NCI-H524 treated with DMSO at 0.1 percent for 48 hours (cell line): ENCODE measurements around the gene RNF167.

Experiments used
- DNase-seq: peaks from one replicate; lab custom pipeline; 2025; lab: John Stamatoyannopoulos, UW

RNF167 gene

DNA sequence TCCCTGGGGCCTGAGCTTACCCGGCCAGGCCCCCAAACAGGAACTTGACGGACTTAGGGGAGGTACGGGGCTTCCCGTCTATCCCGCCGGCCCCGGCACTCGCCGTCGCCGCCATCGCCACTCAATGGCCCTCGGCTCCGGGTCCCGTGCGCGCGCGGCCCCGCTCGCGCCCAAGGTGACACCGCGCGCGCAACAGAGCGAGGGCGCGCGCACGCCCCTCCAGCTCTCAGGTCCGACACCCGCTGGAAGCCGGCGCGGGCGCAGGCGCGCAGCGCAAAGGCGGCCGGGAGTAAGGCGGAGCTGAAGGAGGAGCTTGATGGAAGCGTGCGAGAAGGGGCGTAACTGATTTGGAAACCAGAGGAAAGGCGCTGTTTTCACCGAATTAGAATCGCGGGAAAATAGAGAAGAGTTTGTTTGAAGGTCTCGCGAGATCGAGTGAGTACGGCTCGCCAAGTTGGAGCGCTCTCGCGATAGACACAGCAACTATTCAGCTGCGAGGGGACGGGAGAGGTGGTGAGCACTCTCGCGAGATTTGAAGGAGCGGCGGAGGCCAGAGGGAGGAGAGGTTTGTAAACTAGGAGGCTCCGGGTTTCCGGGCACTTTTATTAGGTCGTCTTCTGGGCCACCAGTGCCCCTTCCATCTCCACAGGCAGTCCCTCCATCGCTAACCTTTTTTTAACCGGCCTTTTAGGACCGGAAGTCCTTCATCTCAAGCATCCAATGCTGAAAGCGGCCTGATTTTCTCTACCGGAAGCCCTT is at the start of gene RNF167, which contains the start of gene SLC25A11:
TSS of gene RNF167 (plus strand) at position 473 of the 759 bp plus-strand sequence. CDS start 642 bp downstream, outside the sequence.
TSS of gene SLC25A11 (minus strand) at position 251 of the 759 bp plus-strand sequence. CDS start at position 115, 136 bp downstream.
- DNase-seq: peak; percentile 98

DNA sequence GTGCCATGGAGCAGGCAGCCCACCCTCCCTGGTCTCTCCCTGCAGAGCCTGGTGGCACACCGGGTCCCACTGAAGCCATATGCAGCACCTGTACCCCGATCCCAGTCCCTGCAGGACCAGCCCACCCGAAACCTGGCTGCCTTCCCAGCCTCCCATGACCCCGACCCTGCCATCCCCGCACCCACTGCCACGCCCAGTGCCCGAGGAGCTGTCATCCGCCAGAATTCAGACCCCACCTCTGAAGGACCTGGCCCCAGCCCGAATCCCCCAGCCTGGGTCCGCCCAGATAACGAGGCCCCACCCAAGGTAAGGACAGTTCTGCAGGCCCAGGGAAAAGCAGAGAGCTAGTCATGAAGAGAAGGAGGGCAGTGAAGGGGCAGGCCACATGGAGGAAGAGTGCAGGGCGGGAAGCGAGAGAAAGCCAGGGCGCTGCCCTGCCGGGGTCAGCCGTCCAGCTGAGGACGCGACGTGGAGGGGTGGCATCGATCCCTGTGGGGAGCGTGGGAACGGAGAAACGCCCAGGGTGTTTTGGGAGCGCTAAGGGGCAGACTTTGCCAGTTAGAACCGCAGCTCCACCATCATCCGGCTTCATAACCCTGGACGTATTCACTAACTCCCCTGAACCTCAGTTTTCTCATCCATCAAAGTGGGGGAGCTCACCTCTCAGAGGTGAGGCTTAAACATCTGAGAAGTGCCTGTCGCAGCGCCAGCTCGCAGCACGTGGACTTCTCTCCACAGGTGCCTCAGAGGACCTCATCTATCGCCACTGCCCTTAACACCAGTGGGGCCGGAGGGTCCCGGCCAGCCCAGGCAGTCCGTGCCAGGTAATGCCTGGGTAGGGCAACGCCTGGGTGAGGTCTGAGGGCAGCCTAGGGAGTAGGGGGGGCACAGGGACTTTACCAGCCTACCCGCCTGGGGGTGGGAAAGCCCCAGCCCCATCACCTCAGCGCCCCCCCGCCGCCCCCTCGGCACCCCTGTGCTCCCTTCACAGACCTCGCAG is 48.4 kb upstream of the RNF167 start:
- DNase-seq: no peak

DNA sequence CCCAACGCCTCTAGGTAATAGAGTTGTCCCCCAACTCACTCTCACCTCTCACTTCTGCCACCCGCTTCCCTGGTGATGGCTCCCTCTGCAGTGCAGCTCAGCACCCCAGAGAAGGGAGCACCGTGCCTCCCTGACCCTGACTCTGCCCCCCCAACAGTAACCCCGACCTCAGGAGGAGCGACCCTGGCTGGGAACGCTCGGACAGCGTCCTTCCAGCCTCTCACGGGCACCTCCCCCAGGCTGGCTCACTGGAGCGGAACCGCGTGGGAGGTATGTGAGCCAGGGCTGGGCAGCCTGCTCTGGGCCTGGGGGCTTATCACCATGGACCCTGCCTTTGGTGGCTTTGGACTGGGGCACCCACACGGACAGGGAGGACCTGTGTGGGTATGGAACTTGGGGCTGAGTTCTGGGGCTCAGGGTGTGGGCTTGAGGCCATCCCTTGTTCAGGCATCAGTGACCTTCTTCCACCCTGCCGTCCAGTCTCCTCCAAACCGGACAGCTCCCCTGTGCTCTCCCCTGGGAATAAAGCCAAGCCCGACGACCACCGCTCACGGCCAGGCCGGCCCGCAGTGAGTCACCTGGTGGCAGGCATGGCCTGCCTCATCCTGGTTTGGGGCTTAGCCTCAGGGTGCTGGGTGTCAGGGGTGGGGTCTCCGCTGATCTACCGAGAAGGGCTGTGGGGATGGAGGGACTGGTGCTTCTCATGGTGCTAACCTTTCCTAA is 47.4 kb upstream of the RNF167 start:
- DNase-seq: no peak

DNA sequence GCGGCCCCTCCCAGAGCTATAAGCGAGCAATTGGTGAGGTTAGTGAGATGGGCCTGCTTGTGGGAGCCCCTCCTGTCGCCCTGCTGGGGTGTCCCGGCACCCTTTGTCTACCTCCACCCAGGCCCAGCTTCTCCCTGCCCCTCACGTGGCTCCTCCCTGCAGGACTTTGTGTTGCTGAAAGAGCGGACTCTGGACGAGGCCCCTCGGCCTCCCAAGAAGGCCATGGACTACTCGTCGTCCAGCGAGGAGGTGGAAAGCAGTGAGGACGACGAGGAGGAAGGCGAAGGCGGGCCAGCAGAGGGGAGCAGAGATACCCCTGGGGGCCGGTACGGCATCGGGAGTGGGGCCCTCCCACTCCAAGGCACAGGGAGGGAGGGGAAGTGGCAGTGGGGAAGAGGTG is 46.8 kb upstream of the RNF167 start:
- DNase-seq: no peak

DNA sequence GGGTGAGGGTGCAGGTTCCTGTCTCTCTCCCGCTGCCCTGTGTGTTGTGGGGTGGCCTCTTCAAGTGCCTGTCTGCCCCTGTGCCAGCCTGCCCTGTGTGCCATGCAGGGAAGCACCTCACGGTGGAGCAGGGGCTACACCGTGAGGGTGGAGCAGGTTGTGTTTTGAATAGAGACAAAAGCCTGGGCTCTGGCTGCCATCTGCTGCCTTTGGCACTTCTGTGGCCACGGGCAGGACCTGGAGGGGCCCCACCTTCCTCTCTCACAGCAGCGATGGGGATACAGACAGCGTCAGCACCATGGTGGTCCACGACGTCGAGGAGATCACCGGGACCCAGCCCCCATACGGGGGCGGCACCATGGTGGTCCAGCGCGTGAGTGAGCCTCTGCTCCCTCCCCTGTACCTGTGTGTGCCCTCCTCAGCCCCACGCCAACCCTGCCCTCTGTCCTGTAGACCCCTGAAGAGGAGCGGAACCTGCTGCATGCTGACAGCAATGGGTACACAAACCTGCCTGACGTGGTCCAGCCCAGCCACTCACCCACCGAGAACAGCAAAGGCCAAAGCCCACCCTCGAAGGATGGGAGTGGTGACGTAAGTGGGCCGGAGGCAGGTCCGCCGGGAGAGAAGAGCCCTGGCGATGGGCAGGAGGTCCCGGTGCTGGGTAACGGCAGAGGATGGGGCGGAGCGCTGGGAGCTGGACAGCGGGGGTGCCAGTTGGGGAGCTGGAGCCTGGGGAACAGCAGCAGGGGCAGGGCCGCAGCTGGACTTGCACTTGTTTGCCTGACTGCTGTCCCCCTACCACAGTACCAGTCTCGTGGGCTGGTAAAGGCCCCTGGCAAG is 46.1 kb upstream of the RNF167 start:
- DNase-seq: no peak

DNA sequence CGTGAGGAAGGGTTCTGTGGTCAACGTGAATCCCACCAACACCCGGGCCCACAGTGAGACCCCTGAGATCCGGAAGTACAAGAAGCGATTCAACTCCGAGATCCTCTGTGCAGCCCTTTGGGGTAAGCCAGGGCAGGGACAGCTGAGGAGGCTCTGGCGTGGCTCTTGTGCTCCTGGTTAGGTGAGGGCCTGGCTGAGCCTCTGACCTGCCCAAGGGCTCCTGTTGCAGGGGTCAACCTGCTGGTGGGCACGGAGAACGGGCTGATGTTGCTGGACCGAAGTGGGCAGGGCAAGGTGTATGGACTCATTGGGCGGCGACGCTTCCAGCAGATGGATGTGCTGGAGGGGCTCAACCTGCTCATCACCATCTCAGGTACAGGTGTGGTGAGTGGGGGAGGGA is 44.9 kb upstream of the RNF167 start:
- DNase-seq: no peak

DNA sequence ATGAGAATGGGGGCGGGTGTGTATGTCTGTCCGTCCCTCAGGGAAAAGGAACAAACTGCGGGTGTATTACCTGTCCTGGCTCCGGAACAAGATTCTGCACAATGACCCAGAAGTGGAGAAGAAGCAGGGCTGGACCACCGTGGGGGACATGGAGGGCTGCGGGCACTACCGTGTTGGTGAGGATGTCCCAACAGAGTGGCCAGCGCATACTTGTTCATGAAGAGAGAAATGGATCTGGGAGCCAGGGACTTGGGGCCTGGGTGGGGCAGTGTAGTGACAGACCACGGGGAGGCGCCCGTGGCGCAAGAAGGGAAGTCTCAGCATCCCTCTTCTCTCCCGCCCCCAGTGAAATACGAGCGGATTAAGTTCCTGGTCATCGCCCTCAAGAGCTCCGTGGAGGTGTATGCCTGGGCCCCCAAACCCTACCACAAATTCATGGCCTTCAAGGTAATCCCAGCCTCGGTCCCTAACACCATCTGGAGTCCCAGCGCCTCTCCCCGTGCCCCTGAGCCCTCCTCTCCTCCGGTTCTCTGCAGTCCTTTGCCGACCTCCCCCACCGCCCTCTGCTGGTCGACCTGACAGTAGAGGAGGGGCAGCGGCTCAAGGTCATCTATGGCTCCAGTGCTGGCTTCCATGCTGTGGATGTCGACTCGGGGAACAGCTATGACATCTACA is 44.3 kb upstream of the RNF167 start:
- DNase-seq: no peak

DNA sequence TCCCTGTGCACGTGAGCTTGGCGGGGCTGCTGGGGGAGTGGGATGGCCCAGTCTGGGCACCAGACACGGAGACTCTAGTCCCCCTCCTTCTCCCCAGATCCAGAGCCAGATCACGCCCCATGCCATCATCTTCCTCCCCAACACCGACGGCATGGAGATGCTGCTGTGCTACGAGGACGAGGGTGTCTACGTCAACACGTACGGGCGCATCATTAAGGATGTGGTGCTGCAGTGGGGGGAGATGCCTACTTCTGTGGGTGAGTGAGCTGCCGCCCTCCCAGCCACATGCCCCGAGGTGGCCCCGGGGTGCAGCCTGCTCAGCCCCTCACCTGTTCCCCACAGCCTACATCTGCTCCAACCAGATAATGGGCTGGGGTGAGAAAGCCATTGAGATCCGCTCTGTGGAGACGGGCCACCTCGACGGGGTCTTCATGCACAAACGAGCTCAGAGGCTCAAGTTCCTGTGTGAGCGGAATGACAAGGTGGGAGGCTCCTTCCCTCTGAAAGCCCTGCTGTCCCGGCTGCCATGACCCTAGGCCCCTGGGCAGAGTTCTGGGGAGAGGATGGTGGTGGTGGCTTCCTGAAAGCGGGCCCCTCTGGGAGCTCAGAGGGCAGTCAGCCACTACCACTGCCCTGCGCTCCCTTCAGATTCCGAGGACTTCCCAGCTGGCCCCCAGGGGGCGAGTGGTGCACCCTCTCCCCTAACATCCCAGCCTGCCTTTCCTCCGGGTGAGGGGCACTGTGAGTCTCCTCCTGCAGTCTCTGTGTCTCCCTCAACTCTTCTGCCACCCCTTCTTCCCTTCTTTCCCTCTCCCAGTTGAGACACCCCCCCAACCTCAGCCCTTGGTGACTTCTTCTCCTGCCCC is 43.5 kb upstream of the RNF167 start:
- no peak for DNase-seq

DNA sequence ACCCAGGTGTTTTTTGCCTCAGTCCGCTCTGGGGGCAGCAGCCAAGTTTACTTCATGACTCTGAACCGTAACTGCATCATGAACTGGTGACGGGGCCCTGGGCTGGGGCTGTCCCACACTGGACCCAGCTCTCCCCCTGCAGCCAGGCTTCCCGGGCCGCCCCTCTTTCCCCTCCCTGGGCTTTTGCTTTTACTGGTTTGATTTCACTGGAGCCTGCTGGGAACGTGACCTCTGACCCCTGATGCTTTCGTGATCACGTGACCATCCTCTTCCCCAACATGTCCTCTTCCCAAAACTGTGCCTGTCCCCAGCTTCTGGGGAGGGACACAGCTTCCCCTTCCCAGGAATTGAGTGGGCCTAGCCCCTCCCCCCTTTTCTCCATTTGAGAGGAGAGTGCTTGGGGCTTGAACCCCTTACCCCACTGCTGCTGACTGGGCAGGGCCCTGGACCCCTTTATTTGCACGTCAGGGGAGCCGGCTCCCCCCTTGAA is 42.8 kb upstream of the RNF167 start:
- no peak for DNase-seq

DNA sequence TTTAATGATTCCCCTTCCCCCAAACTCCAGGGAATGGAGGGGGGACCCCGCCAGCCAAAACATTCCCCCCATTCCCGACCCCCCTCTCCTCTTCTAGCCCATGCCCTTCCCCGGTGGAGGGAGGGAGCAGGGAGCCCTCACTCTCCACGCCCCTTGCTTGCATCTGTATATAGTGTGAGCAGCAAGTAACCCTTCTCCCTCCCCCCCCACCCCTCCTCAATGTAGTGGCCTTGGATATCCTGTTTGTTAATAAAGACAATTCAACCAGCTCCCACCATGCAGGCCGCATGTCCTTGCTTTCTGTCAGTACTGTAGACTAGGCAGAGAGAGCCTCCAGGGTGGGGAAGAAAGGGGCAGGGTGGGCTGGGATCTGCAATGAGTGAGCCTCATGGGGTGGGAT is 42.3 kb upstream of the RNF167 start:
- no peak for DNase-seq

DNA sequence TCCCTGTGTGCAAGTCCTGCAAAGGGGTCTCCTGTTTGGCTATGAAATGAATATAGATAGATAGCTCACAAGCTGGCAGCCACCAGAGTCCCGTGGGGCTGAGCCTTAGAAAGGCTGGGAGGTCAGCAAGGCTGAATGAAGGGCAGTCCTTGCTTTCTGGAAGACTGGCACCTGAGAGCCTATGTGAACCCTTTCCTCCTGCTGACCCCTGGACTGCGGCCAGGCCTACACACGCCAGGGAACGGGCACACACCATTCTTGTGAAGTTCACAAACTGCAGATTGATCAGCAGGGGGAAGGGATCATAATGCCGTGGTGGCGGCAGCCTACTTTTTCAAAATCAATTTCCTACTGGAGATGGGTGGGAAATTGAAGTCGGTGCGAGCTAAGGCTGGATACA is 41.7 kb upstream of the RNF167 start:
- DNase-seq: no peak

DNA sequence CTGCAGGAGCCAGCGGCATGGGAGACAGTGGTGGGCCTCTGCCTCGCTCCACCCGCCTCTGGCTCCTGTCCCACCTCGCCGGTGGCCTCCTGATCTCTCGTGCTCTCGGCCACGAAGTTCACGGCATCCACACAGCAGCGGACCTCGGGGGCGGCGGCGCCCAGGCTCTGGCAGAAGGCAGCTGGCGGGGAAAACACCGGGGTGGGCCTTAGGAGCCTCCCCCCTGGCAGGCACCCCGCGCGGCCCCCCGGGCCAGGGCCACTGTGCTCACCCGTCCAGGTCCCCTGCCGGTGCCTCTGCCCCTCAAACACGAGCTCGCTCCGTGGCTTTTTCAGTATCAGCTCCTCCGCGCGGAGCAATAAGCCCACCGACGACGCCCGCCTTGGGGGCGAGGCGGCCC is 41.1 kb upstream of the RNF167 start:
- no peak for DNase-seq

DNA sequence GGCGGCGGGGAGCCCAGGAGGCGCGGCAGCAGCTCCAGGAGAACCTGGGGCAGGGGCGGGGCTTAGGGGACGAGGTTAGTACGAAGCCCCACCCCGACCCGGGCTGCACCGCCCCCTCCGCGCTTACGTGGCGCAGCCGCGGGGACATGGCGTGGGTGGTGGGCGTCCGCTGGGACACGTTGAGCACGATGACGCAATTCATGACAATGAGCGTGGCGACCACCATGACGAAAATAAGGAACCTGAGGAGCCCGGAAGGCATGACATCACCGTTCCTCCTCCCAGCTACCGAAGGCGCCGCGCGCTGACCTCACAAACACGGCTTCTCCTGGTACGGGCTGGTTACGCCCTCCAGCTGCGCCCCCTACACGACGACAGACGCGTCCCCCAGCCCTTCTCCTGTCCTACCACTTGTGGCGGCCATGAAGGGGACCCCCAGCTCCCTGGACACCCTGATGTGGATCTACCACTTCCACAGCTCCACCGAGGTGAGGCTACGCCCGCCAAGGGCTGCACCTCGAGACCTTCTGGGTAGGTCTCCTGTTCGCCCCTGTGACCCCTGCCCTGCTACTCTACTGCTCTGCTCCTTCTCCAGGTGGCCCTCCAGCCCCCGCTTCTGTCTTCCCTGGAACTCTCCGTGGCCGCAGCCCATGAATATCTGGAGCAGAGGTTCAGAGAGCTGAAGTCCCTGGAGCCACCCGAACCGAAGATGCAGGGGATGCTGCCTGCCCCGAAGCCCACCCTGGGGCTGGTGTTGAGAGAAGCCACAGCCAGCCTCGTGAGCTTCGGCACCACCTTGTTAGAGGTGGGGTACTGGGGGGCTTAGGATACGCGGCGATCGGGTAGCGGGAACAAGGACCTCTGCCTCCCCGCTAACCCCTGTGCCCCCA is 40.5 kb upstream of the RNF167 start, which contains the start of gene C17orf107:
TSS of gene C17orf107 (plus strand) at position 196 of the 890 bp plus-strand sequence. CDS start at position 423, 227 bp downstream.
- no peak for DNase-seq

DNA sequence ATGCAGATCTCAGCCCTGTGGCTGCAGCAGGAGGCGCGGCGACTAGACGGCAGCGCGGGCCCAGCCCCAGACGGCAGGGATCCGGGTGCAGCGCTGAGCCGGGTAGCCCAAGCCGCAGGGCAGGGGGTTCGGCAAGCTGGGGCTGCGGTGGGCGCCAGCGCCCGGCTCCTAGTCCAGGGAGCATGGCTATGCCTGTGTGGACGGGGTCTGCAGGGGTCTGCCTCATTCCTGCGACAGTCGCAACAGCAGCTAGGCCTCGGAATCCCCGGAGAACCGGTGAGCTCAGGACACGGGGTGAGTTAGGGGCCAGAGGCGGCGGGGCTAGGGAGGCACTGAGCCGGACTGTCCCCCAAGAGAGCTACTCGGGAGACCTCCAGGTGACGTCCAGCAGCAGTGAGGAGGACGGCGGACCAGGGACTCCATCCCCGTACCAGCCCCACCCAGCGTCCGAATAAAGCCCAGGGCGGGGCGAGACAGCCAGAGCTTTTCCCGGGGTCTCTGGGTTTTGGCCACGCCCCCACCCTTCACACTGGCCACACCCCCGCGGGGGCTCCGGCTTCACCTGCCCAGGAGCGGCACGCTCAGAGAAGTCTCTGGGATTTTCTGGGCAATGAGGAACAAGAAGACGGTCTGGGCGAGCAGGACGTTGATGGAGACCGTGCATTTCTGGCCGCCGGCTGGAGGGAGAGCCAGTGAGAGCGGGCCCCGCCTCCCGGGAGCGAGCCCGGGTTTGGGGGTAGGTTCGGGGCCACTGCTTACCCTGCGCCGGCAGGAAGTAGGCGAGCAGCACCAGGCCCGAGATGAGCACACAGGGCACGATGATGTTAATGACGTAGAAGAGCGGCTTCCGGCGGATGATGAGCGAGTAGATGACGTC is 39.6 kb upstream of the RNF167 start:
- DNase-seq: no peak

DNA sequence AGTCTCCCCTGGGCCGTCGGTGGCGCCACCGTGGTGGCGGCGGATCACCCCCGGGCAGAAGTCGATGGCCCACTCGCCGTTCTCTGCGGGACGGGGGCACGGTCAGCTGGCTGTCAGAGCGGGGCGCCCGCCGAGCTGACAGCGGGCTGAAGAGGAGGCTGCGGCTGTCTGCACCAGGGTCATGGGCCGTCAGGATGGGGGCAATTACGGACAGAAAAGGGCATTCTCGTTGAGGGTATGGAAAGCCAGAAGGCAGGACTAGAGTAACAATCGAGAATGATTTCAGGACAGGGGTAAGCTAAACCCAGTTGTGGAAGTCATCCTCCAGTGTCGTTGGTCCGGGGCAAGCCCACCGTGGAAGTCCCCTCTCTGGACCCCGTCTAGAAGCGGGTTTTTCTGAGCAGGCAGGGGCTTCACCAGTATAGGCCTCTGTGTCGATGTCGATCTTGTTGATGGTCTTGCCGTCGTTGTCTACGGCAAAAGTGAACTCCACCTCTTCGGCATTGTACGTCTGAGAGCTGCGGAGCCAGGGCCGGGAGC is 38.9 kb upstream of the RNF167 start:
- no peak for DNase-seq

DNA sequence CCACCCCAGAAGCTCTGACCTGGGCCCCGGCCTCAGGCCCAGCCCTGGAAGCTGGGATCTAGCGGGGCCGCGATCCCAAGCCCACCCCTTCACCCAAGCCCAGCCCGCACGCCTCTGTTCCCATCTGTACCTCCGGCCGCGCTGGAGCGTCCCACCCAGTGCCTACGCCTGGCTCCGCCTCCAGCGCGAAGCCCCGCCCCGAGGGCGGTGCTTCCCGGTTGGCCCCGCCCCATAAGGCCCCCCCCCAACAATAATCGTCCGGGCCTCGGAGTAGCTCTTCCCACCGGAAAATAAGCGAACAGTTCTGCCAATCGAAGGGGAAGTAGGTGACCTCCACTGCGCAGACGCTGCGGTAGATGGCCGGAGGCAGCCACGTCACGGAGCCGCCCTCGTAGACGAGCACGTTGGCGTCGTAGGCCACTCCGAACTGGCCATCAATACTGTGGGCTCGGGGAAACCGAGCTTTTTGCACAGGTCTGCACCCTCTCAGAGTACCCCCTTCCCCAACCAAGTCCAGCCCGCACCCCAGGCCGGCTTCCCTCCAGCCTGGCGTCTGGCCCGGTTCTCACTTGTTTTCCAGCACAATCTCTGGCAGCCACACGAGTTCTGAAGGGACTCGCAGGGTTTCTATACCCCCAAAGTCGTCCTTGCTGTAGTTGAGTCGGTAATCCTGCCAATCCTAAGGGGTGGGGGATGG is 38.3 kb upstream of the RNF167 start:
- no peak for DNase-seq
